Neural progenitor cell (in vitro differentiated cells): ENCODE data around the gene ASTN2. TPM values are rescaled to one million over a fixed set of nuclear protein-coding genes. Genes with fewer than 3 reads are reported as not detected.

Source experiments
- DNase-seq: peaks from one replicate; pipeline ENCODE4 v3.0.0-alpha.2; 2016; ENCODE audit warnings: low spot score
- H2AFZ ChIP-seq: fragments of 200-600 bp; sonication (generic); replicated peaks from 2 replicates; pipeline ENCODE4 v1.6.1; 2016; ENCODE audit warnings: antibody characterized with exemption
- H3F3A ChIP-seq: fragments of 200-600 bp; sonication (generic); 2 replicates; pipeline ENCODE4 v1.6.1; 2016; ENCODE audit warnings: antibody characterized with exemption, low read depth
- H3K27ac ChIP-seq: fragments of 200-600 bp; sonication (generic); 2 replicates; pipeline ENCODE4 v1.5.1; 2016; ENCODE audit warnings: mild to moderate bottlenecking
- H3K27me3 ChIP-seq: fragments of 200-600 bp; sonication (generic); 2 replicates; pipeline ENCODE4 v1.6.1; 2016; ENCODE audit warnings: mild to moderate bottlenecking, moderate library complexity
- H3K36me3 ChIP-seq: fragments of 200-600 bp; sonication (generic); 2 replicates; pipeline ENCODE4 v1.5.1; 2016
- H3K4me1 ChIP-seq: fragments of 200-600 bp; sonication (generic); 2 replicates; pipeline ENCODE4 v1.6.1; 2016; ENCODE audit warnings: mixed run types
- H3K4me2 ChIP-seq: fragments of 200-600 bp; sonication (generic); 2 replicates; pipeline ENCODE4 v1.6.1; 2016
- H3K4me3 ChIP-seq: fragments of 200-600 bp; sonication (generic); 2 replicates; pipeline ENCODE4 v1.5.1; 2016
- H3K79me2 ChIP-seq: fragments of 200-600 bp; sonication (generic); 2 replicates; pipeline ENCODE4 v1.6.1; 2016; ENCODE audit warnings: low read depth
- H3K9ac ChIP-seq: fragments of 200-600 bp; sonication (generic); 2 replicates; pipeline ENCODE4 v1.6.1; 2016
- H3K9me3 ChIP-seq: fragments of 200-600 bp; sonication (generic); 2 replicates; pipeline ENCODE4 v1.5.1; 2016; ENCODE audit warnings: low read depth
- H4K20me1 ChIP-seq: fragments of 200-600 bp; sonication (generic); 2 replicates; pipeline ENCODE4 v1.6.1; 2016; ENCODE audit warnings: low read depth
- H3K27ac Mint-ChIP-seq: 3 replicates; pipeline ENCODE4 v1.8.0; 2021; ENCODE audit warnings: mixed read lengths
- H3K27me3 Mint-ChIP-seq: 2 replicates; pipeline ENCODE4 v1.8.0; 2022; ENCODE audit warnings: low read depth, mild to moderate bottlenecking, inconsistent platforms, moderate library complexity, mixed read lengths; ENCODE audit not compliant: insufficient read depth
- H3K36me3 Mint-ChIP-seq: 3 replicates; pipeline ENCODE4 v1.8.0; 2021; ENCODE audit warnings: mixed read lengths
- H3K4me1 Mint-ChIP-seq: 3 replicates; pipeline ENCODE4 v1.8.0; 2021; ENCODE audit warnings: mixed read lengths
- H3K4me3 Mint-ChIP-seq: 3 replicates; pipeline ENCODE4 v1.8.0; 2021; ENCODE audit warnings: mild to moderate bottlenecking, moderate library complexity, mixed read lengths
- H3K9me3 Mint-ChIP-seq: 3 replicates; pipeline ENCODE4 v1.8.0; 2020; ENCODE audit warnings: mixed read lengths
- EZH2 ChIP-seq: fragments of 200-600 bp; sonication (generic); IDR thresholded peaks from 2 replicates; pipeline ENCODE4 v1.6.1; 2017; ENCODE audit warnings: antibody characterized with exemption, mild to moderate bottlenecking, moderate library complexity
- EZH2phosphoT487 ChIP-seq: fragments of 200-600 bp; sonication (generic); IDR thresholded peaks from 2 replicates; pipeline ENCODE4 v1.6.1; 2017; ENCODE audit warnings: antibody characterized with exemption
- total RNA-seq: library from RNA; depleted of rRNA; stranded (reverse); fragments of >200 nt; gene quantifications from 2 replicates; pipeline ENCODE4 v1.2.3, GENCODE V29; 2015; ENCODE audit warnings: low replicate concordance
- TF ChIP-seq, protein P1 (sequence below): fragments of 200-600 bp; sonication (generic); IDR thresholded peaks from 2 replicates; pipeline ENCODE4 v1.5.1; 2017; ENCODE audit warnings: antibody characterized with exemption, mild to moderate bottlenecking

Gene ASTN2
- total RNA-seq, 1 donor from 2014 or later: 8.0 TPM

DNA sequence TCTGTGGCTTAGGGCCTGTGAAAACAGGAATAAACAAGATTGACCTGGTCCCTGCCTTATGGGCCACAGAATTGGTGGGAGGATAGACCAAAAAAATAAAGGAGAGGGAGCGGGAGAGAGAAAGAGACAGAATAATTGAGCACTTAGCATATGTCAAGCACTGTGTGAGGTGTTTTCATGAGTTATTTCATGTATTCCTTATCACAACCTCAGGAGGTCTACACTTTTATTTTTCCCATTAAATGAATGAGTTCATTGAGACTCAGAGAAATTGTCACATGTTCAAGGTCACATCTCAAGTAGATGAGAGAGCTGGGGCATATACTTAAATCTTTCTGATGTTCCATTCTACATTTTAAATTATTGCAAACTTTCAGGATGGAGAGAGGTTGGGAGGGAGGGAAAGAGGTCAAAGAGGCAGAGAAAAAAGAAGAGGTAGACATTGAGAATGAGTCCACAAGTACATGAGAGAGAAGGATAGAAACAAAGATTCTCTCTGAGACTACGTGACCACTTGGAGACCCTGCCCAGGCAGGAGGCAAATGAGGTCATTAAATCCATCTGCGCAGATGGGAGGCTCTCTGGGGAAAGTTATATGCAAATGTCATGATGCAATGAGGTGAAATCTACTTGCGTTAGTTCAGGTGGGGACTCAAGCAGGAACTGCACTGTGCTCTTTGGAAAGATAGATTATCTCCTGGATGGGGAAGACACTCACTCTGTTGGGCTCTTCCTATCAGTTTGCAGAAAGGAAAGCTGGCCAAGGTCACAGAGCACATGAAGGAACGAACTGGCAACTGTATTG, 1019.8 kb downstream of the ASTN2 start:
- Histone ChIP-seq H3K9ac (no peak overlapping the region), H3K79me2 (no peaks in the 10 kb centered on the region), H3F3A (no peaks in the 10 kb centered on the region), H3K9me3 (no peaks in the 10 kb centered on the region), H3K27ac (no peak overlapping the region), H3K36me3 (no peaks in the 10 kb centered on the region), H3K4me3 (no peak overlapping the region), H2AFZ (no peak overlapping the region), H3K4me1 (no peaks in the 10 kb centered on the region), H3K4me2 (no peak overlapping the region), H4K20me1 (no peaks in the 10 kb centered on the region), H3K27me3 (no peaks in the 10 kb centered on the region)
- TF ChIP-seq, protein P1, sequence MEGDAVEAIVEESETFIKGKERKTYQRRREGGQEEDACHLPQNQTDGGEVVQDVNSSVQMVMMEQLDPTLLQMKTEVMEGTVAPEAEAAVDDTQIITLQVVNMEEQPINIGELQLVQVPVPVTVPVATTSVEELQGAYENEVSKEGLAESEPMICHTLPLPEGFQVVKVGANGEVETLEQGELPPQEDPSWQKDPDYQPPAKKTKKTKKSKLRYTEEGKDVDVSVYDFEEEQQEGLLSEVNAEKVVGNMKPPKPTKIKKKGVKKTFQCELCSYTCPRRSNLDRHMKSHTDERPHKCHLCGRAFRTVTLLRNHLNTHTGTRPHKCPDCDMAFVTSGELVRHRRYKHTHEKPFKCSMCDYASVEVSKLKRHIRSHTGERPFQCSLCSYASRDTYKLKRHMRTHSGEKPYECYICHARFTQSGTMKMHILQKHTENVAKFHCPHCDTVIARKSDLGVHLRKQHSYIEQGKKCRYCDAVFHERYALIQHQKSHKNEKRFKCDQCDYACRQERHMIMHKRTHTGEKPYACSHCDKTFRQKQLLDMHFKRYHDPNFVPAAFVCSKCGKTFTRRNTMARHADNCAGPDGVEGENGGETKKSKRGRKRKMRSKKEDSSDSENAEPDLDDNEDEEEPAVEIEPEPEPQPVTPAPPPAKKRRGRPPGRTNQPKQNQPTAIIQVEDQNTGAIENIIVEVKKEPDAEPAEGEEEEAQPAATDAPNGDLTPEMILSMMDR: no peak
- TF ChIP-seq EZH2phosphoT487 (no peak), EZH2 (no peak)
- Mint-ChIP-seq H3K9me3 (no peaks in the 10 kb centered on the region), H3K27ac (no peak overlapping the region), H3K27me3 (no peaks in the 10 kb centered on the region), H3K4me3 (no peak overlapping the region), H3K36me3 (peaks cover 10% of the 10 kb centered on the region), H3K4me1 (no peaks in the 10 kb centered on the region)
- DNase-seq: no peak

DNA sequence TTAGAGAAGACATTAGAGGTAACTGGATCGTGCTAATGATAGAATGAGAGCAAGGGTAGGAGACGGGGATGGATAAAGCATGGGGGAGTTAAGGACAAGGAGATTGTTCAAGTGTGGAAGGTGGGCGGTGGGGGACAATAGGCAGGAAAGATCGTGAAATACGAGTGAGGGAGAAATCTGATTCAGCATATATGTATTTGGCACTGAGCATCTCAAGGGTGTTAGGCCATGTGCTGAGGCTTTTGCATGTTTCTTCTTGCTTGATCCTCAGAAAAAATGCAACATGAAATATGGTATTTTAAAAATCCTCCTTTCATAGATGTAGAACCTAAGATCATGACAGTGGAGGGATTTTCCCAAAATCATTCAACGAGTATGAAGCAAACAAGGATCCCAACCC, 1020.8 kb downstream of the ASTN2 start:
- no peak for DNase-seq
- H3K4me3 ChIP-seq: no peak overlapping the region
- no peak overlapping the region for H3K4me3 Mint-ChIP-seq
- H3K4me1 Mint-ChIP-seq: no peaks in the 10 kb centered on the region
- no peaks in the 10 kb centered on the region for H3K9me3 ChIP-seq
- no peaks in the 10 kb centered on the region for H3K9me3 Mint-ChIP-seq
- H3K27me3 ChIP-seq: no peaks in the 10 kb centered on the region
- H3K36me3 ChIP-seq: no peaks in the 10 kb centered on the region
- no peaks in the 10 kb centered on the region for H3K79me2 ChIP-seq
- no peaks in the 10 kb centered on the region for H3F3A ChIP-seq
- no peak overlapping the region for H3K27ac Mint-ChIP-seq
- peaks cover 13% of the 10 kb centered on the region for H3K36me3 Mint-ChIP-seq
- H4K20me1 ChIP-seq: no peaks in the 10 kb centered on the region
- TF ChIP-seq EZH2 (no peak), EZH2phosphoT487 (no peak)
- TF ChIP-seq, protein P1: no peak
- no peak overlapping the region for H3K9ac ChIP-seq
- H2AFZ ChIP-seq: no peak overlapping the region
- no peak overlapping the region for H3K4me2 ChIP-seq
- no peaks in the 10 kb centered on the region for H3K27me3 Mint-ChIP-seq
- H3K27ac ChIP-seq: no peak overlapping the region
- H3K4me1 ChIP-seq: no peaks in the 10 kb centered on the region

DNA sequence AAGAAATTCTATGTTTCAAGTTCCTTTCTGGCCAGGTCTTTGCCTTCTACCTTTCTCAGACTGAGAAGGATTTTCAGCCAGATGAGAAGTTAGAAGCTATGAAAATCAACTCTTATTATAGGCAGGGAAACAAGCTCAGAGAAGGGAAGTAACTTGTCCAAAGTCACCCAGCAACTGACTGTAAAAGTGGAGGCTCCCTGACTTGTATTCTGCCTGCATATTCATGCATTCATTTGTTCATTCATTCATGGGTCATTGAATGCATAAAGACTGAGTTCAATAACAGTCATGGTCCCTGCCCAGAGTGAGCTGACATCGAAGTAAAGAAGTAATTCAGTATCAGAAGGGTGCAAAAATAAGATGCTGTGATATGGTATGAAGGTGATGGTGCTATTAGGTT, 1021.7 kb downstream of the ASTN2 start:
- H3K4me3 Mint-ChIP-seq: no peak overlapping the region
- H3K27me3 Mint-ChIP-seq: no peaks in the 10 kb centered on the region
- TF ChIP-seq, protein P1: no peak
- H3K4me2 ChIP-seq: no peak overlapping the region
- DNase-seq: no peak
- no peaks in the 10 kb centered on the region for H3K27me3 ChIP-seq
- no peak overlapping the region for H2AFZ ChIP-seq
- no peaks in the 10 kb centered on the region for H3K4me1 Mint-ChIP-seq
- no peaks in the 10 kb centered on the region for H3K9me3 Mint-ChIP-seq
- H3K36me3 Mint-ChIP-seq: peaks cover 16% of the 10 kb centered on the region
- H3K36me3 ChIP-seq: no peaks in the 10 kb centered on the region
- H3K27ac Mint-ChIP-seq: no peak overlapping the region
- H3F3A ChIP-seq: no peaks in the 10 kb centered on the region
- H3K4me3 ChIP-seq: no peak overlapping the region
- H3K9ac ChIP-seq: no peak overlapping the region
- no peaks in the 10 kb centered on the region for H3K9me3 ChIP-seq
- H3K27ac ChIP-seq: no peak overlapping the region
- H3K4me1 ChIP-seq: no peaks in the 10 kb centered on the region
- no peaks in the 10 kb centered on the region for H3K79me2 ChIP-seq
- no peaks in the 10 kb centered on the region for H4K20me1 ChIP-seq
